Large intestine (tissue), 12 donors: Measurements from ENCODE around the gene MCRIP2. TPM values are rescaled to one million over a fixed set of nuclear protein-coding genes. Genes with fewer than 3 reads are reported as not detected.

Experiments
- DNase-seq, 2 donors: peaks; one replicate each; pipeline versions ENCODE4 v3.0.0 to v3.0.0-alpha.2; 2013
- H3K27ac ChIP-seq: one replicate; pipeline ENCODE4 v1.5.1; 2013; ENCODE audit warnings: low read length
- H3K27me3 ChIP-seq: 2 replicates; pipeline ENCODE4 v1.6.1; 2013; ENCODE audit warnings: low read length; ENCODE audit not compliant: control insufficient read depth, insufficient read depth
- H3K36me3 ChIP-seq: 2 replicates; pipeline ENCODE4 v1.6.1; 2013; ENCODE audit warnings: low read length; ENCODE audit not compliant: control insufficient read depth, insufficient read depth
- H3K4me1 ChIP-seq: one replicate; pipeline ENCODE4 v1.6.1; 2013; ENCODE audit warnings: low read length; ENCODE audit not compliant: control insufficient read depth, insufficient read depth
- H3K4me3 ChIP-seq: one replicate; pipeline ENCODE4 v1.5.1; 2013; ENCODE audit warnings: low read length
- H3K9me3 ChIP-seq: one replicate; pipeline ENCODE4 v1.6.1; 2013; ENCODE audit warnings: mild to moderate bottlenecking, low read depth, low read length, moderate library complexity; ENCODE audit not compliant: control insufficient read depth
- WGBS: methylation state at CpG from one replicate; pipeline ENCODE4 v1.1.5; 2013; ENCODE audit warnings: low lambda C conversion rate; ENCODE audit not compliant: insufficient coverage; 5-methylcytosine and 5-hydroxymethylcytosine counted together
- long read RNA-seq, 11 donors: transcript quantifications; one replicate each; lab custom pipeline, GENCODE V29; 2026
- polyA plus RNA-seq: library from polyadenylated mRNA; unstranded; fragments of 120-200 nt; gene quantifications from one replicate; pipeline ENCODE4 v1.2.1, GENCODE V29; 2013

MCRIP2 gene
- 43.3 TPM for polyA plus RNA-seq
- long read RNA-seq, donor 1, transcript MCRIP2-204 (1 exons, 1,728 nt): minor isoform, 7 of 19 reads
- long read RNA-seq, donor 1, transcript MCRIP2-201 (5 exons, 946 nt): major isoform, 12 of 19 reads
- long read RNA-seq, donor 1, partial matches to known transcripts: 0 of 19 reads
- long read RNA-seq, donor 1, other reads (novel, unspliced or antisense): 0 of 19 reads
- long read RNA-seq, donor 2, transcript MCRIP2-204 (1 exons, 1,728 nt): minor isoform, 8 of 39 reads
- long read RNA-seq, donor 2, transcript MCRIP2-201 (5 exons, 946 nt): major isoform, 21 of 39 reads
- long read RNA-seq, donor 2, transcript MCRIP2-203 (6 exons, 1,050 nt): minor isoform, 7 of 39 reads
- long read RNA-seq, donor 2, partial matches to known transcripts: 0 of 39 reads
- long read RNA-seq, donor 2, other reads (novel, unspliced or antisense): 0 of 39 reads
- long read RNA-seq, donor 3: 0 reads
- long read RNA-seq, donor 4, partial matches to known transcripts: 0 of 4 reads
- long read RNA-seq, donor 4, other reads (novel, unspliced or antisense): 0 of 4 reads
- long read RNA-seq, donor 5, transcript MCRIP2-201 (5 exons, 946 nt): major isoform, 9 of 16 reads
- long read RNA-seq, donor 5, partial matches to known transcripts: 0 of 16 reads
- long read RNA-seq, donor 5, other reads (novel, unspliced or antisense): 0 of 16 reads
- long read RNA-seq, donor 6, transcript MCRIP2-204 (1 exons, 1,728 nt): minor isoform, 15 of 41 reads
- long read RNA-seq, donor 6, transcript MCRIP2-201 (5 exons, 946 nt): major isoform, 23 of 41 reads
- long read RNA-seq, donor 6, partial matches to known transcripts: 0 of 41 reads
- long read RNA-seq, donor 6, other reads (novel, unspliced or antisense): 0 of 41 reads
- long read RNA-seq, donor 7, transcript MCRIP2-201 (5 exons, 946 nt): major isoform, 5 of 12 reads
- long read RNA-seq, donor 7, partial matches to known transcripts: 0 of 12 reads
- long read RNA-seq, donor 7, other reads (novel, unspliced or antisense): 0 of 12 reads
- long read RNA-seq, donor 8, transcript MCRIP2-201 (5 exons, 946 nt): major isoform, 25 of 46 reads
- long read RNA-seq, donor 8, transcript MCRIP2-206 (5 exons, 1,379 nt): minor isoform, 5 of 46 reads
- long read RNA-seq, donor 8, transcript MCRIP2-204 (1 exons, 1,728 nt): minor isoform, 6 of 46 reads
- long read RNA-seq, donor 8, partial matches to known transcripts: 0 of 46 reads
- long read RNA-seq, donor 8, other reads (novel, unspliced or antisense): 7 of 46 reads
- long read RNA-seq, donor 9, transcript MCRIP2-201 (5 exons, 946 nt): major isoform, 12 of 25 reads
- long read RNA-seq, donor 9, transcript MCRIP2-204 (1 exons, 1,728 nt): minor isoform, 8 of 25 reads
- long read RNA-seq, donor 9, transcript MCRIP2-203 (6 exons, 1,050 nt): minor isoform, 5 of 25 reads
- long read RNA-seq, donor 9, partial matches to known transcripts: 0 of 25 reads
- long read RNA-seq, donor 9, other reads (novel, unspliced or antisense): 0 of 25 reads
- long read RNA-seq, donor 10, transcript MCRIP2-203 (6 exons, 1,050 nt): minor isoform, 5 of 41 reads
- long read RNA-seq, donor 10, transcript MCRIP2-204 (1 exons, 1,728 nt): minor isoform, 12 of 41 reads
- long read RNA-seq, donor 10, transcript MCRIP2-201 (5 exons, 946 nt): major isoform, 19 of 41 reads
- long read RNA-seq, donor 10, partial matches to known transcripts: 0 of 41 reads
- long read RNA-seq, donor 10, other reads (novel, unspliced or antisense): 0 of 41 reads
- long read RNA-seq, donor 11, transcript MCRIP2-204 (1 exons, 1,728 nt): minor isoform, 5 of 21 reads
- long read RNA-seq, donor 11, transcript MCRIP2-201 (5 exons, 946 nt): major isoform, 9 of 21 reads
- long read RNA-seq, donor 11, partial matches to known transcripts: 0 of 21 reads
- long read RNA-seq, donor 11, other reads (novel, unspliced or antisense): 0 of 21 reads

GRCh38 chr16:641326-642188, at the start of gene MCRIP2:
Gene MCRIP2 (plus strand): TSS chr16:641828. CDS start chr16:641992, 164 bp downstream.
- Histone ChIP-seq H3K4me1 (peaks cover 45% of the 10 kb centered on the region), H3K27ac (peak within 1 kb of the TSS; percentile 85), H3K9me3 (peaks cover 5% of the 10 kb centered on the region), H3K4me3 (peak within 1 kb of the TSS; percentile 81), H3K36me3 (peaks cover 2% of the 10 kb centered on the region), H3K27me3 (no peaks in the 10 kb centered on the region)
- no CpG with 5 or more reads among the region's 81 CpGs for WGBS
- DNase-seq: peak; percentile 78 to 91

- no peak for DNase-seq
- Histone ChIP-seq H3K27ac (peak overlapping the region; percentile 96), H3K4me3 (no peak overlapping the region), H3K4me1 (peaks cover 47% of the 10 kb centered on the region), H3K36me3 (peaks cover 10% of the 10 kb centered on the region), H3K27me3 (no peaks in the 10 kb centered on the region), H3K9me3 (no peaks in the 10 kb centered on the region)
- 72% methylated on average over 2 of the region's 15 CpGs for WGBS
Measured at GRCh38 chr16:591892-592517, 49.6 kb upstream of the MCRIP2 start.

- Histone ChIP-seq H3K4me3 (no peak overlapping the region), H3K9me3 (no peaks in the 10 kb centered on the region), H3K4me1 (peaks cover 46% of the 10 kb centered on the region), H3K27ac (peak overlapping the region; percentile 96), H3K36me3 (peaks cover 12% of the 10 kb centered on the region), H3K27me3 (no peaks in the 10 kb centered on the region)
- peak; percentile 69 to 83 for DNase-seq
- no CpG with 5 or more reads among the region's 24 CpGs for WGBS
Measured at GRCh38 chr16:592518-593306, 48.9 kb upstream of the MCRIP2 start.

- Histone ChIP-seq H3K4me1 (peaks cover 39% of the 10 kb centered on the region), H3K36me3 (peaks cover 12% of the 10 kb centered on the region)
Measured at GRCh38 chr16:593406-593805, 48.2 kb upstream of the MCRIP2 start.

GRCh38 chr16:593807-594206, 47.8 kb upstream of the MCRIP2 start:
- Histone ChIP-seq H3K27ac (peak overlapping the region; percentile 96), H3K9me3 (peaks cover 2% of the 10 kb centered on the region), H3K4me1 (peaks cover 38% of the 10 kb centered on the region), H3K36me3 (peaks cover 15% of the 10 kb centered on the region), H3K4me3 (no peak overlapping the region), H3K27me3 (no peaks in the 10 kb centered on the region)
- DNase-seq: no peak
- whole genome bisulfite sequencing: no CpG with 5 or more reads among the region's 16 CpGs

More at GRCh38 chr16:593406-593805, 48.2 kb upstream of the MCRIP2 start:
- Histone ChIP-seq H3K9me3 (no peaks in the 10 kb centered on the region), H3K27me3 (no peaks in the 10 kb centered on the region), H3K27ac (peak overlapping the region; percentile 96), H3K4me3 (no peak overlapping the region)
- DNase-seq: peak; percentile 90 to 96
- no CpG with 5 or more reads among the region's 9 CpGs for WGBS

GRCh38 chr16:595094-595528, 46.5 kb upstream of the MCRIP2 start:
- no peak overlapping the region for H3K27ac ChIP-seq
- DNase-seq: no peak
- H3K27me3 ChIP-seq: no peaks in the 10 kb centered on the region
- H3K4me3 ChIP-seq: no peak overlapping the region
- H3K9me3 ChIP-seq: peaks cover 8% of the 10 kb centered on the region
- no CpG with 5 or more reads among the region's 18 CpGs for WGBS
- H3K4me1 ChIP-seq: peaks cover 38% of the 10 kb centered on the region
- H3K36me3 ChIP-seq: peaks cover 24% of the 10 kb centered on the region

- peaks cover 24% of the 10 kb centered on the region for H3K36me3 ChIP-seq
- H3K27me3 ChIP-seq: no peaks in the 10 kb centered on the region
- WGBS: no CpG with 5 or more reads among the region's 34 CpGs
- no peak overlapping the region for H3K4me3 ChIP-seq
- DNase-seq: no peak
- no peak overlapping the region for H3K27ac ChIP-seq
- H3K4me1 ChIP-seq: peaks cover 38% of the 10 kb centered on the region
- peaks cover 8% of the 10 kb centered on the region for H3K9me3 ChIP-seq
Measured at GRCh38 chr16:595942-596735, 45.5 kb upstream of the MCRIP2 start.
